Activated CD4-positive, alpha-beta T cell treated with anti-CD3 and anti-CD28 coated beads, Interleukin-2, Interleukin-4, amounts not matched to agents 100 ng/mL and 50 ng/mL, durations not matched to agents 16 hours and 8 hours (primary cell): Measurements from ENCODE around the gene CELF1.

Experiments
- DNase-seq: peaks from one replicate; pipeline ENCODE4 v3.0.0-alpha.2; 2020; ENCODE audit warnings: low spot score

Gene CELF1

DNA sequence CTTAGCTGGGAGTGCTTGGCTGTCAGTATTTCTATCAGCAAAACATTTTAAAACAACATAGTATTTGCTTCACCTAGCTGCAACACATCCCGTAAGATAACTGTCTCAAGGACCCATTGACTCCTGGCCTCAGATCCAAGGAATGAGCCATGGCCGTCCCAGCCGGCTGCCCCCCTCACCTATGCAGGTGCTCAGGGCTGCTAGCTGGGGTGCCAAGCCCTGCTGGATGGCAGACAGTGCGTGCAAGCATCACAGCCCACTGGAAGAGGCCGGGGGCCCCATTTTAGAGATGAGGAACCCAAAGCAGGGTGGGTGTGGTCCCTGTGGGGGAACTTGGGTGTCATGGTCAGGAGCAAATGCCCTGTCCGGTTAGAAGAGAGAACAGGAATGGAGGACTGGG lies 135.2 kb downstream of the CELF1 start:
- DNase-seq = no peak

DNA sequence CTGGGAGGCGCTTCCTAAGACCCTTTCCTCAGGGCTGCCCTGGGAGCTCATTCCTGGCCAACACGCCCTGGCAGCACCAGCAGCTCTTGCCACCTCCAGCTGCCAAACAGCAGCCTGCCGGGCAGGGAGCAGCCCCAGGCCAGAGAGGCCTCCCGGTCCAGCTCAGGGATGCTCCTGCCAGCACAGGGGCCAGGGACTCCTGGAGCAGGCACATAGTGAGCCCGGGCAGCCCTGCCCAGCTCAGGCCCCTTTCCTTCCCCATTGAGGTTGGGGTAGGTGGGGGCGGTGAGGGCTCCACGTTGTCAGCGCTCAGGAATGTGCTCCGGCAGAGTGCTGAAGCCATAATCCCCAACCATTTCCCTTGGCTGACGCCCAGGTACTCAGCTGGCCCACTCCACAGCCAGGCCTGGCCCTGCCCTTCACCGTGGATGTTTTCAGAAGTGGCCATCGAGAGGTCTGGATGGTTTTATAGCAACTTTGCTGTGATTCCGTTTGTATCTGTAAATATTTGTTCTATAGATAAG lies 136.9 kb downstream of the CELF1 start:
- no peak for DNase-seq
